Stimulated activated CD8-positive, alpha-beta memory T cell treated with anti-CD3 and anti-CD28 coated beads, Interleukin-7, amount 100 ng/mL, for 1 hour (primary cell): ENCODE results near the gene ATXN8OS.
"Not testable (repeated sequence)": the region's sequence is repeated elsewhere in the genome, so short reads cannot be mapped to it uniquely, and the experiment has no call there.

Source experiments
- DNase-seq, 2 donors: peaks; one replicate each; pipeline ENCODE4 v3.0.0-alpha.2; 2020; ENCODE audit warnings: low read depth in 2 of 2

The ATXN8OS gene

DNA sequence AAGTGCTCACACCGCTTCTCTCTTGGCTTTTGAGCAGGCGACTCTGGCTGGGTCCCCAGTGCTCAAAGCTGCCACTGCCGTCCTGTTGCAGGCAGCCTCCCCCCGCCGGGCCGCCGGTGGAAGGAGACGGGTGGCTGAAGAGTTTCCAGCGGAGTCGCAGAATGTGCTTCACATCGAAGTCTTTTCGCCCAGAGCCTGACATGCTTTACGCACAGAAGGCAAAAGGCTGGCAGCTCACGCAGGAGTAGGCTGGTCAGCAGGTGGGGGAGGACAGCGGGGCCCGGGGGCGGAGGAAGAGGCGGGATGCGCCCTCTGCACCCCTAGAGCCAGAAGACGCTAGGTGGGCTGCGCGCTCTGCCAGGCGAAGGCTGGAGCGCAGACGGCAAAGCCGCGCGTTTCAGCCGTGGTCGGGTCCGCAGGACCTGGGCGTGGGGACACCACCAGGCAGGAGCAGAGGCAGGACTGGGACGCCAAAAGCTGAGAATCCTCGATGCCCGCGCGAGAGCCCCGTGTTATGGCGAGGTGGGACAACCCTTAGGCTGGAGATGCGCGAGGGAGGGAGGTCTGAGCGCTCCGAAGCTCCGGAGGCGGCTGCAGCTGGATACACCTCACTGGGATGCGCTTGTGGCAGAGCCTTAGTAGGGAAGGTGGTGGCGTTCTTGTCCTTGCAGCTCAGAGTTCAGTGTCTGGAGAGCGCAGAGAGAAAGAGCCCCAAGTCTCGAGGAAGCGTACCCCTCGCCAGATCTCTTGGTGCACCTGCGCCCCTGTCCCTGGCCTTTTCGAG lies at the start of gene ATXN8OS:
Gene ATXN8OS (plus strand): TSS at position 329 of the 784 bp plus-strand sequence.
- DNase-seq: no peak

DNA sequence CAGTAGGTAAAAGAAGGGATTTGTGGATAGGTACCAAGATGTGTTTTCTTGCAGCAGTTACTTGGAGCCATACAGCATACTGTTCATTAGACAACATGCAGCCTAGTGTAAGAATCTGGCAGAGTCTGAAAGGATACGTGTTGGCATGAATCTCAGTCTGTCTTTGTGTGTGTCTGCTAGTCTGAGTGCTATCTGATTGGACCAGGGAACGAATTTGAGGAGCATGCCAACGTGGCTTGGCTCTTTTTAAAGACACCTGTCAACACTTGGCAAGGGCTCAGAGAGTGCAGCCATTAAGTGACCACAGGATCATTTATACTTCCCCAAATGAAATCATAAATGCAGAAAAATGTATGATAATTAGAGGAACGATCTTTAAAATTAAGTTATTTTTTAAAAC lies 27.6 kb upstream of the ATXN8OS start:
- no peak for DNase-seq

DNA sequence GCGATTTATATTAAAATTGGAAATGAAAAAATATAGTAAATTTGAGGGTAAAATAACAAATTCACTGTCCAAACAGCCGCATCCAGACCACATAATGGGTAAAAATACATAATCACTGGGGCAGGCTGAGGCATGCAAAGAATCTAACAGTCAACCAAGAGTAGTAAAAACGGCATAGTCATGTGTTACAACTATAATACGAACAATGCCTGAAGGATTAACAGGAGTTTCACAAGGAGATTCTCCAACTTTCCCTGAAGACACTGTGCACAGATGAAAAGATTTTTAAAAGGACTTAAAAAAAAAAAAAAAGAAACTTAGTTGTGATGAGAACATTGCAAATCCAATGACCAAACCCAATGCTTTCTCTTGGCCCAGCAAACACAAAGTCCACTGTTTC lies 20.4 kb upstream of the ATXN8OS start:
- DNase-seq: no peak

DNA sequence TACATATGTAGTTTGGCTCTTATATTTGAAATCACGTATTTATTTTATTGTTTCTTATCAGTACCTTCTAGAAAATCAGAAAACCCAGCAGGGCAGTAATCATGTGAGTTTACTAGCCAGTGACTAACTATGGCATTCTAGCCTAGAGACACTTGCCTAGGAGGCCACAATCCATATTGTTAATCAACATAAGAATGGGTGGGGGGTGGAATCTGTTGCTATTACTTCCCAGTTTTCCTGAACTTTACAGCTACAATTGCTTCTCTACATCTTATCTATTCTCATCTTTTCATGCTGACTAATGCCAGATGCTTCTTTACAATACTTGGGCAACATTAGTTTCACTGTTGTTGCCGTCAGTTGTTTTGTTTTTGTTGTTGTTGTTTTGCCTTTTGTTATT lies 18.7 kb upstream of the ATXN8OS start:
- no peak for DNase-seq

DNA sequence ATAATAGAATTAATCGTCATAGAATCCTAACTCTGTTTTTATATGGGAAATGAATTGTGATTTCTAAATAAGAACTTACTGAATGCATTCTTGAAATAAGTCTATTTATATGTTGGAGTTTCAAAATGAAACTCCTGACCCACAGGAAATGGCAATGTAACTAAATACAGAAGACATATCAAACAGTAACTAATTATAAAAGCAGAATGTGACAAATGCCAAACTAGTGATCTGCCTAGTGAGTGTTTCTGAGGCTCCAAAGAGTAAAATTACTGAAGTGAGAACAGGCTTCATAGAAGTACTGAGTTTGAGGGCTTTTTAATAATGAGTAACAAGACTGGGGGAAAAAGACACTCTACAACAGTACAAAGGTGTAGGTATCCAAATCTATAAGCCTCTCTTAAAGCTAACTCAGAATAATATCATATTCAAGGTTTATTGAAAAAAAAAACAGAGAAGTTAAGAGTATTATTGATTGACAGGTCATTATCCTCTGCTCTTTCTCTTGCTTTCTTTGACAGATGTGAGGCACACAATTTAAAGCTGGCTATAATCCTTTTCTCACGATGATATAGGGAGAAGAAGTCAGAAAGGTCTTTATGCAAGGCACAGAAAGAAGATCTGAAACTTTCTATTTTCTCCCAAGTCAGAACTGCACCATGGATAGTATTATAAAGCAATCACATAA lies 17.4 kb upstream of the ATXN8OS start:
- no peak for DNase-seq

DNA sequence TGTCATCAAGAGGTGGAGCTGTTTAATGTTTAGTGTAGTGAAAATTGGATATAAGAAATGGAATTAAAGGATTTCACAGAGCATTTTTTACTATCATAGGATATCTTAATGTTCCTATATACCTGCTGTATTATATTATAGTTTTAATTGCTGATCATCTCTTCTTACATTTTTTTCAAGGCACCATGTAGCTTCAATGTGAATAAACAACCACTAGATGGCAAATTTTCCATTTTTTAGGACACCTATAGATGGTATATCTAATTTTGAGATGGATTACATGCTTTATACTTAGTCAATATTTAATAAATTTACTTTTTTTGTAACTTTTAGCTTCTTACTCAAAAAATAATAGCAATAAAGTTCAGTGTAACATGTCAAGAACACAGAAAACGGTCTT lies 9.0 kb upstream of the ATXN8OS start:
- DNase-seq: no peak

DNA sequence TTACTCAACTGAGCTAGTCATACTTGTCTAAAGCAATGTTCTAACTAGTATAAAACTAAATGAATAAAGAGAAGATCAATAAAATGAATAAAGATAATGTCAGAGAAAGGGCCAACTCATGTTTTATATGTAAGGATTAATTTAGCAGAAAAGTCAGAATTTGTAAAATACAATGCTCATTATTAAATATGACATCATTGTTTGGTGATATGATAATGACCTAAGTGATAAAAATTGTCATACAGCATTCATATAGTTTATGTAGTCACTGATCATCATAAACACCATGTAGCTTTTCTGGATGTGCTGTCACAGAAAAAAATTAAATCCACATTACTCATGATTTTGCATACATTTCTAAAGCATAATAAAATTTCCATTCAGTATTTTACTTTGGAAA lies 3.1 kb upstream of the ATXN8OS start:
- no peak for DNase-seq

DNA sequence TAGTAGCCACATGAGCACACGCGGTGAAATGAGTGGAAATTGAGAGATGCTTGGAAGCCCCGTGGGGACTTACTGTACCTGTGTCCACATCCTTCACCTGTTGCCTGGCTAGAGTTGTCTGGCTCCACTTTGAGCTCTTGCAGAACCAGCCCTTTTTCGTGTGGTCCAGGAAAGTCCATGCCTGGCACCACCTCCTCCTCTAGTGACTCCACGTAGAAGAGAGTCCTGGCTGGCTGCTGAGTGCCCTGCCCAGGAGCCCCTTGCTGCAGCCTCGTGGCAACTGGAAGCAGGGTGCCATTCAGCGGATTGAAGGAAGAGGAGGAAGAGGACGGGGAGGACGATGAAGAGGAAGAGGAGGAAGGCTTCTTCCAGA lies 515 bp upstream of the ATXN8OS start:
- DNase-seq: no peak

DNA sequence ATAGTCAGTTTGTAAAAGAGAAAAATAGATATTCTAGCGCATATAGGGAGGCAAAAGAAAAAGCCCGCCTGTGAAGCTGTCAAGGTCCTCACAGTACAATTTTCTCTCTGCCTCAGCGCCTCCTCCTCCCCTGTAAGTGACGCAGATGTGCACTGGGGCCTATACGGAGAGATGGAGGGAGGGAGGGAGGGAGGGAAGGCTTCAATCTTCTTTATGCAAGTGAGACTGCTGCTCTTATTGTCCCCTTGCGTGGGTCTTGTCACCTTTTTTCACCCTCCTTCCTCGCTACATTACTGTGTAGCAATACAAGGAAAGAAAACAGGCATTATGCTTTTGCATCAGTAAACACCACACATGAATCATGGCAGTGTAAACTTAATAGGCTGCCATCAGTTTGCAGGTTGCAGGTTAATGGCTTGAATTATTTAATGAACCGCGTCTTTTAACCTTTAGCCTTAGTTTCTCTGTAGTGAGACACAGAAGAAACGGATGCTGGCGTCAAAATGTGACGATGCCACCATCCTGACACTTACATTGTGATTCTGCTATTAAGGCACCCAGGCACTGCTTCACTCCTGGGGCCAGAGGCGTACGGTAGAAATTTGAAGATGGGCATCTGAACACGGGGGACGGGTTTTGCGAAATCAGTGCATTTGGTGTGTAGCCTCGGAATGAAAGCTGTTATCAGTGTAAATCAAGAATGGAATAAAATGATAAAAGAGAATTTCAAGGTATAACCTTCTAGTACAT lies 905 bp downstream of the ATXN8OS start, which contains the start of gene KLHL1:
Gene KLHL1 (minus strand): TSS at position 97 of the 750 bp plus-strand sequence. CDS start 753 bp downstream, outside the sequence.
- DNase-seq: no peak

DNA sequence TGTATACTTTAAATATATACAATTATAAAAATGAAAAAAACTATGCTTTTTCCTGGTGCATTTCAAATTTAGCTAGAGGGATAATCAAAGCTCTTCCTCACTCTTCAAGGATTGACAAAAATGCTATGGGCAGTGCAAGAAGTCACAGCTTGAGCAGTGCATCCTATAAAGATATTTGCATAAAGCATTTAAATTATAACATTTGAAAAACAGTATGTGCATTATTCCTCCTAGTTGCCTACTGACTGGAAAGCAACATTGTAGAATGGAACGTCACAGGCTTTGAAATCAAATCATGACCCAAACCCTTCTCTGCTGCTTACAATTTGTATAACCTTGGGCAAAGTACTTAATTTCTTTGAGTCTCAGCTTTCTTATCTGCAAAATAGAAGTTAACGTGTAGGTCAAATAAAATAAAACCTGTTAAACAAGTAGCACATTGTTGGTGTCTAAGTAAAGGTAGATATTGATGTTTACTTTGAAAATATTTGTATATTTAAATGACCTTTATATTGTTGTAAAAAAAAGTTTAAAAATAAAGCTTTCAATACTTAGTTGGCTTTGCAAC lies 9.8 kb downstream of the ATXN8OS start:
- no peak for DNase-seq

DNA sequence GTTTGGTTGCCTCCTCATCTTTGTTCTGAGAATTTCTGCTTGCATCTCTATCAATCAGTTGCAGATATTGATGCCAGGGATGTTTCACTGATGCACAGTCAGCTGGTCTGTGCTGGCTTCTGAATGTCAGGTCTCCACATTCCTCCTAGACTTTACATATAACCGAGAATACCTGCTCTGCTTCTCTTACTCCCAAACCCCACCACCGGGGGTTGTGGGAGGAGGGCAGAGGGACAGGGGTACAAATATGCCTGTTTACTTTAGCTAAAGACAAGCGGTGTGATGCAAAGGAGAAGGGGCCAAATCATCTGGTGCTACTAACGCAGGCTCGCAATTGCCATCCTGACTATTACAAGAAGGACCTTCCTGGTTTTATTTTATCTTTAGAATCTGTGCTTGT lies 18.1 kb downstream of the ATXN8OS start:
- DNase-seq: no peak

DNA sequence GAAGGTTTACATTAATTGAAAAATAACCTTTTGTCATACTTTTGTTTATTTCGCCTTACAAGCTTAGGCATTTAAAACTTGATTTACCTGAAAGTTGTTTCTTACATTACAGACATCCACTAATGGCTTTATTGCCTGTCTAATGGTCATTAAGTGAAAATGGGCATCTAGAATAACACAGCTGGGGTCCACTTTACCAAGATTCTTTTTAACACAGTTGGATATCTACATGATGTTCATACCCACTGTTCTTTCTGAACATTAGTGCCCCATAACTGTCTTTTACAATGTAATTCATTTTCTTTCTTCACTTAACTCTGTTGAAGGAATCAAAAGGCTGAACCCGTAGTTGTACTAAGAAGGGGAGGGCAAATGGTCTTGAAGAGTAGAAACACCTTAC lies 20.5 kb downstream of the ATXN8OS start:
- no peak for DNase-seq

DNA sequence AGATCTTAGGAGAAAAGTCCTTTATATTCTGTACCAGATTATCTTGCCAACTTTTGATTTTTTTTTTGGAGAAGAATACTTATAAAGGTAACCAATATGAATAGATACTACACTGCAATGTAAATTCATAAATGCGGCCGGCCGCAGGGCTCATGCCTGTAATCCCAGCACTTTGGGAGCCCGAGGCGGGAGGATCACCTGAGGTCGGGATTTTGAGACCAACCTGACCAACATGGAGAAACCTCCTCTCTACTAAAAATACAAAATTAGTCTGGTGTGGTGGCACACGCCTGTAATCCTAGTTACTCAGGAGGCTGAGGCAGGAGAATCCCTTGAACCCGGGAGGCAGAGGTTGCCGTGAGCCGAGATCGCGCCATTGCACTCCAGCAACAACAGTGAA lies 35.0 kb downstream of the ATXN8OS start:
- not testable (repeated sequence) for DNase-seq

DNA sequence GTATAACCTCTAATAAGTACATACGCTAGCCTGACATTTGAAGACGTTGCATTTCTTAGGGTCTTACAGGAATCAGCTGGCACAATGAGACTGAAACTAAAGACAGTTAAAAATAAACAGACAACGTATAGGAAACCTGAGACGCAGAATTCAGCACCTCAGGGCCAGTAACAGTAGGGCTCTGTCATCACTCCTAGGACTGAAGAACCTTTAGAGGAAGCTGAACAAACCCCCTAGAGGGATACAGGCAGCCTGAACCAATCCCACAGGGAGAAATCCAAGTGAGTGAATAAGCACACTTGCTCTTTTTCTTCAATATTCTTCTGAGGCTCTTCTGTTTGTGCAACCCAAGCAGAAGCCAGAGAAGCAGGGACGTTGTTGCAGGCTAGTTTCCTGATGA lies 54.5 kb downstream of the ATXN8OS start:
- DNase-seq: no peak

DNA sequence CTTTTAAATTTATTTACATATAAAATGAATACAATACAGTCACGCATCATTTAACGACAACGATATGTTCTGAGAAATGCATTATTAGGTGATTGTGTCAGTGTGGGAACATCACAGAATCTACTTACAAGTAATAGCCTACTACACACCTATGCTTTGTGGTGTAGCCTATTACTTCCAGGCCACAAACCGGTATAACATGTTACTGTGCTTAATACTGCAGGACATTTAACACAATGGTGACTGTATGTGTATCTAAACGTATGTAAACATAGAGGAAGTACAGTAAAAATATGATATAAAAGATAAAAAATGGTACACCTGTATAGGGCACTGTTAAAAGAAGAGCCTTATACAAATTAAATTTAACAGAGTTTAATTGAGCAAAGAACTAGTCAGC lies 63.1 kb downstream of the ATXN8OS start:
- no peak for DNase-seq

DNA sequence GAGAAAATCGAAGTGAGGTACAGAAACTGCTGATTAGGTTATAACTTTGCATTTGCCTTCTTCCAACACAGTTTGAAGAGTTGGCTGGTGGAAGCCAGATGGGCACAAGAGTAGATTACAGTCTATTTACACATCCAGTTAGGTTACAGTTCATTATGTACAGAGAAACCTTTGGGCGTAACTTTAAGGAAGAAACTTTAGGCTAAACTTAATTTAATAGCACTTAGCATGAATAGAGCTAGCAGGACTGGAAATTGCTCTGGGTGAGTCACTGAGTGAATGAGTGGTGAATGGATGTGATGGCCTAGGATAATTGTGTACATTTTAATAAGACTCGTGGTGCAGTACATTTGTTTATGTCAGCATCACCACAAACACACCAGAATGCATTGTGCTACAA lies 63.5 kb downstream of the ATXN8OS start:
- no peak for DNase-seq

DNA sequence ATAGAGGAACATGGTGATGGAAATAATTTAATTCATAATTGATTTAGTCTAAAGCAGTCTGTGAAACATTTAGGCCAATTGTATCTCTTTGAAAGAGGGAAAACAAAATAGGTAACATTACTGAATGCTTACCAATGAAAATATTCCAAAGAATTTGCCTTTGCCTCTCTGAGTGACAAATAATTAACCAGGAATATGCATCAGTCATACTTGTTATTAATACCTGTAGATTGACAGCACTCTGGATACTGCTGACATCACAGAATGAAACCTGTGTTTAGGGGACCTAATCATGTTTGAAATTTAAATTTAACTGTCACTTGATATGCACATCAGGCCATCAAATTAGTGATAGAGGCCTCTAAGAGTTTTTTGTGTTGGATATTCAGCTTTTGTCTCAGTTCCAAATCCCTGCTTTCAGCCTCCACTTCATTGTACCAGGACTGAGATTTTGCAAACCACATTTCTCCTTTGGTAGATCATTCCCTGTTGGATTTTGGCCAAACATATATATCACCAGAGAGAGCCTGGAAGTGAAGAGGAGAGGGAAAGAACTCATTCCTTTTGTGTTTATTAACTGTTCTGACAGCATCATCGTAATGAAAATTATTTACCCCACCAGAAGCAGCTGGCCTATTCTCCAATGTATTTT lies 65.4 kb downstream of the ATXN8OS start:
- DNase-seq: no peak

DNA sequence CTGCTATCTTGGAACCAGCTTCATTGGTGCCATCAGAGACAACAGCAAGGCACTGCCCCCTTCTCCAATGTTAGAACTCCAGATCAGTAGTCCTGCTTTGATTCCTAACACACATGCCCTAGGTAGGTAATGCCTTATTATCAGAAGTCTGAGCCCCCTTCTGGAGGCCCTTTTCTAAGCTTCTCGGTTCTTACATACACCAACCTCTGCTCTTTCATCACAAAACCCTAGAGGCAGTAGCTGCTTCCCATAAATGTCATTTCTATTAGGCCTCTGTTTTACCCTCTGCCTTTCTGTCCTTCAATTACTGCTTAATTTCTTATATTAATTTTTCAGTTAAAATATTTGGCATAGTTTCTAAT lies 66.0 kb downstream of the ATXN8OS start:
- DNase-seq: no peak

DNA sequence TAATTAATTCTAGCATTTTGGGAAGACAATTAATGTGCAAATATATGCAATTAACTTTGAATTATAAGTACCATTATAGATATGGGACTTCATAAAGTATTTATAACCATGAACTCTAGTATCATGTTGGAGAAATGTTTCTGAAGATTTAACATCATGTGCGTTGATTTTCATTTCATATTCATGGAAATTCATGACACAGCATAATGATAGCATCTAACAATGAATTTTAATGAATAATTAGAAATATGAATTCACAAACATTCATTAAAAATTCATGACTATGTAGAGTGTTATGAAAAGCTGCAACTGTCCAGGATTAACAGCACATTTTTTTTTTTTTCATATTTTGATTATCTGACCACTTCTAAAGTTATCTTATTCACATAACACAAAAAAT lies 70.7 kb downstream of the ATXN8OS start:
- DNase-seq: no peak
